ENCODE measurements around the gene MMP20. TPM values are rescaled to one million over a fixed set of nuclear protein-coding genes. Genes with fewer than 3 reads are reported as not detected.
A peak's percentile ranks its signal among the peaks of the same experiment; 100 is the strongest.

MMP20 gene
- total RNA-seq, 1 donor from 2014 or later, result not detected

- no peak for DNase-seq (ENCODE audit: low spot score)
- ATAC-seq, result peak; percentile 90
Measured at GRCh38 chr11:102592634-102593581, 32.2 kb downstream of the MMP20 start.

- DNase-seq (ENCODE audit: low spot score), result no peak
- ATAC-seq, result no peak
Measured at GRCh38 chr11:102592131-102592530, 33.0 kb downstream of the MMP20 start.

GRCh38 chr11:102591160-102591718 is 33.9 kb downstream of the MMP20 start:
- DNase-seq (ENCODE audit: low spot score), result no peak
- no peak for ATAC-seq

GRCh38 chr11:102590276-102591049 is 34.7 kb downstream of the MMP20 start:
- ATAC-seq (no peak), DNase-seq (ENCODE audit: low spot score) (no peak)

- ATAC-seq, result no peak
- DNase-seq (ENCODE audit: low spot score), result no peak
Measured at GRCh38 chr11:102589047-102589459, 36.1 kb downstream of the MMP20 start.

GRCh38 chr11:102587722-102588121 is 37.4 kb downstream of the MMP20 start:
- DNase-seq (ENCODE audit: low spot score), result no peak
- ATAC-seq, result no peak

- DNase-seq (ENCODE audit: low spot score), result no peak
- ATAC-seq, result no peak
Measured at GRCh38 chr11:102583141-102583873, 41.8 kb downstream of the MMP20 start.

- ATAC-seq (no peak), DNase-seq (ENCODE audit: low spot score) (no peak)
Measured at GRCh38 chr11:102582140-102582539, 43.0 kb downstream of the MMP20 start.

- no peak for DNase-seq (ENCODE audit: low spot score)
- ATAC-seq, result no peak
Measured at GRCh38 chr11:102581066-102581465, 44.1 kb downstream of the MMP20 start.

- ATAC-seq, result no peak
- no peak for DNase-seq (ENCODE audit: low spot score)
Measured at GRCh38 chr11:102580185-102580951, 44.8 kb downstream of the MMP20 start.

GRCh38 chr11:102577723-102578122 is 47.4 kb downstream of the MMP20 start:
- DNase-seq (ENCODE audit: low spot score), result no peak
- ATAC-seq, result no peak

GRCh38 chr11:102577182-102577581 is 48.0 kb downstream of the MMP20 start:
- DNase-seq (ENCODE audit: low spot score) (no peak), ATAC-seq (no peak)

GRCh38 chr11:102576350-102576749 is 48.8 kb downstream of the MMP20 start:
- DNase-seq (ENCODE audit: low spot score) (no peak), ATAC-seq (no peak)

GRCh38 chr11:102575012-102575411 is 50.1 kb downstream of the MMP20 start:
- DNase-seq (ENCODE audit: low spot score), result no peak
- no peak for ATAC-seq

GRCh38 chr11:102573851-102574250 is 51.3 kb downstream of the MMP20 start:
- DNase-seq (ENCODE audit: low spot score) (no peak), ATAC-seq (no peak)

GRCh38 chr11:102572554-102573220 is 52.4 kb downstream of the MMP20 start:
- ATAC-seq (no peak), DNase-seq (ENCODE audit: low spot score) (no peak)

GRCh38 chr11:102568851-102569250 is 56.3 kb downstream of the MMP20 start:
- ATAC-seq (no peak), DNase-seq (ENCODE audit: low spot score) (no peak)

- ATAC-seq, result no peak
- DNase-seq (ENCODE audit: low spot score), result no peak
Measured at GRCh38 chr11:102566112-102566511, 59.0 kb downstream of the MMP20 start.

- no peak for ATAC-seq
- no peak for DNase-seq (ENCODE audit: low spot score)
Measured at GRCh38 chr11:102564110-102564509, 61.0 kb downstream of the MMP20 start.

- no peak for ATAC-seq
- DNase-seq (ENCODE audit: low spot score), result no peak
Measured at GRCh38 chr11:102561636-102562035, 63.5 kb downstream of the MMP20 start.
